ENCODE results near the gene INPP5A.

INPP5A gene

GRCh38 chr10:132748135-132748534, 210.5 kb downstream of the INPP5A start:
- in situ Hi-C loops (cut with MboI; ENCODE audit: low pct_unique_long_range_greater_than_20kb, low sequenced_read_pairs, unreplicated experiment), result no loop called here
- TF ChIP-seq, protein P1, sequence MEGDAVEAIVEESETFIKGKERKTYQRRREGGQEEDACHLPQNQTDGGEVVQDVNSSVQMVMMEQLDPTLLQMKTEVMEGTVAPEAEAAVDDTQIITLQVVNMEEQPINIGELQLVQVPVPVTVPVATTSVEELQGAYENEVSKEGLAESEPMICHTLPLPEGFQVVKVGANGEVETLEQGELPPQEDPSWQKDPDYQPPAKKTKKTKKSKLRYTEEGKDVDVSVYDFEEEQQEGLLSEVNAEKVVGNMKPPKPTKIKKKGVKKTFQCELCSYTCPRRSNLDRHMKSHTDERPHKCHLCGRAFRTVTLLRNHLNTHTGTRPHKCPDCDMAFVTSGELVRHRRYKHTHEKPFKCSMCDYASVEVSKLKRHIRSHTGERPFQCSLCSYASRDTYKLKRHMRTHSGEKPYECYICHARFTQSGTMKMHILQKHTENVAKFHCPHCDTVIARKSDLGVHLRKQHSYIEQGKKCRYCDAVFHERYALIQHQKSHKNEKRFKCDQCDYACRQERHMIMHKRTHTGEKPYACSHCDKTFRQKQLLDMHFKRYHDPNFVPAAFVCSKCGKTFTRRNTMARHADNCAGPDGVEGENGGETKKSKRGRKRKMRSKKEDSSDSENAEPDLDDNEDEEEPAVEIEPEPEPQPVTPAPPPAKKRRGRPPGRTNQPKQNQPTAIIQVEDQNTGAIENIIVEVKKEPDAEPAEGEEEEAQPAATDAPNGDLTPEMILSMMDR (IDR thresholded peaks at IDR 0.05; ENCODE audit: extremely low read depth, insufficient read depth, missing control alignments), result no peak
- no peak for DNase-seq (ENCODE audit: low spot score)

DNA sequence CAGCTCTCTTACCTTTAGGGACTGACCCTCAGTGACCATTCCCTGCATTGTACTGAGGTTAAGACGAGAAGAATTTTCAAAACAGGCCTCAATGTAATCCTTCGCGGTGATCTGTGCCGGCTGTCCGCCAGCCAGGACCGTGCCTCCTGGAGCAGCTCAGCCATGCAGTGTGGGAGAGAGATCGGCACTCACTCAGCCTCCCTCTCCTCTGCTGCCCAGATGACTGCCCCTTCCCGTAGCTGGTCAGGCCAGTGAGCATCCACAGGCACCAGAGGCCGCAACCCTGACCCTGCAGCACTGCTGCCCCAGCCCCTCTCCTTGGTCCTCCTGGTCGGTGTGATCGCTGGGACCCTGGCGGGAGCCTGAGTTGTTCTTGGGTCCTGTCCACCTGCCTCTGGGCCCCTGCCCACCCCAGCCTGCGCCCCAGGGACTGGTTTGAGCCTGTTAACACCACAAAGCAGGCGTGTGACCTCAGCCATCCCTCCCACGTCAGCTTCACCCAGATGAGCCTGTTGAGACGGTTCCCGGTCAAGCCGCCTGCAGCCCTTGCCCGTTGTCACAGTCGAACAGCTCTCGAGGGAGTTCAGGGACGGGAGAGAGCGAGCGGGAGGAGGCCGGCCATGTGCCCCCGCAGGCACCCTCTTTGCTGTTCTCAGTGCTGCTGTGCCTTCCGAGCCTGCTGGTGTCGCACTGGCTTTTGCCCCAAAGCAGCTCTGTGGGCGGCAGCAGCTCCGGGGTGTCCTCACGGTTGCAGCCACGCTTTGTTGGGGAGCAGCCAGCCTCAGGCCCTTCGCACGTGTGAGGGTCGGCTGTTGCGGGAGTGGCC, 211.2 kb downstream of the INPP5A start:
- TF ChIP-seq, protein P1 (IDR thresholded peaks at IDR 0.05; ENCODE audit: extremely low read depth, insufficient read depth, missing control alignments), result no peak
- no peak for DNase-seq (ENCODE audit: low spot score)
- in situ Hi-C loops (cut with MboI; ENCODE audit: low pct_unique_long_range_greater_than_20kb, low sequenced_read_pairs, unreplicated experiment), result no loop called here

DNA sequence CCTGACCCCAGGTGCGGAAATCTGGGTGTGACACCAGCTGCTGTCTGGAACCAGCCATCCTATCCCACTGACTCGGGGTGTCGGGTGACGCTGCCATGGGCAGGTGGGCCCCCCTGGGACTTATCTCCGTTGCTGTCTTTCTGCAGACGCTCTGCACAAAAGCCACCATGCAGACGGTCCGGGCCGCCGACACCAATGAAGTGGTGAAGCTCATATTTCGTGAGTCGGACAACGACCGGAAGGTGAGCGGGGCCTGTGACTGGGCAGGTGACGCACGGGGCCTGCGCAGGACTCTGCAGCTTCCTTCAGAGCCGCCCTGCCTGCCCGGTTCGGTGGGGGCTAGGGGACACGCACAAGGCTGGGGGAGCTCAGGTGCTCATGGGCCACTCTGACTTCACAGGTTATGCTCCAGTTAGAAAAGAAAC, 211.8 kb downstream of the INPP5A start:
- TF ChIP-seq, protein P1 (IDR thresholded peaks at IDR 0.05; ENCODE audit: extremely low read depth, insufficient read depth, missing control alignments), result no peak
- in situ Hi-C loops (cut with MboI; ENCODE audit: low pct_unique_long_range_greater_than_20kb, low sequenced_read_pairs, unreplicated experiment), result no loop called here
- no peak for DNase-seq (ENCODE audit: low spot score)

GRCh38 chr10:132750936-132751335, 213.3 kb downstream of the INPP5A start:
- in situ Hi-C loops (cut with MboI; ENCODE audit: low pct_unique_long_range_greater_than_20kb, low sequenced_read_pairs, unreplicated experiment), result no loop called here
- DNase-seq (ENCODE audit: low spot score), result no peak
- TF ChIP-seq, protein P1 (IDR thresholded peaks at IDR 0.05; ENCODE audit: extremely low read depth, insufficient read depth, missing control alignments), result no peak

DNA sequence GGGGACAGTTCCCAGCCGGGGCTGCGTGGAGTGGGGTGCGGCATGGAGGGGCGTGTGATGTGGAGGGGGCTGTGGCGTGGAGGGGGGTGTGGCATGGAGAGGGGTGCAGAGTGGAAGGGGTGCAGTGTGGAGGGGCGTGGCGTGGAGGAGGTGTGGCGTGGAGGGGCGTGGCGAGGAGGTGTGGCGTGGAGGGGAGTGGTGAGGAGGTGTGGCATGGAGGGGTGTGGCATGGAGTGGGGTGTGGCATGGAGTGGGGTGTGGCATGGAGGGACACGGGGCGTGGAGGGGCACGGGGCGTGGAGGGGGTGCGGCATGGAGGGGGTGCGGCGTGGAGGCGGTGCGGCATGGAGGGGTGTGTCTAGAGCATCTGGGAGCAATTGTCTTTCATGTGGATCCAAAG, 214.8 kb downstream of the INPP5A start:
- no peak for DNase-seq (ENCODE audit: low spot score)
- TF ChIP-seq, protein P1 (IDR thresholded peaks at IDR 0.05; ENCODE audit: extremely low read depth, insufficient read depth, missing control alignments), result no peak
- in situ Hi-C loops (cut with MboI; ENCODE audit: low pct_unique_long_range_greater_than_20kb, low sequenced_read_pairs, unreplicated experiment), result no loop called here

GRCh38 chr10:132752961-132753360, 215.4 kb downstream of the INPP5A start:
- in situ Hi-C loops (cut with MboI; ENCODE audit: low pct_unique_long_range_greater_than_20kb, low sequenced_read_pairs, unreplicated experiment), result no loop called here
- TF ChIP-seq, protein P1 (IDR thresholded peaks at IDR 0.05; ENCODE audit: extremely low read depth, insufficient read depth, missing control alignments), result no peak
- DNase-seq (ENCODE audit: low spot score), result no peak

Measured in GM13977 (cell line).